ENCODE measurements around the gene FLT3LG.

Gene FLT3LG

DNA sequence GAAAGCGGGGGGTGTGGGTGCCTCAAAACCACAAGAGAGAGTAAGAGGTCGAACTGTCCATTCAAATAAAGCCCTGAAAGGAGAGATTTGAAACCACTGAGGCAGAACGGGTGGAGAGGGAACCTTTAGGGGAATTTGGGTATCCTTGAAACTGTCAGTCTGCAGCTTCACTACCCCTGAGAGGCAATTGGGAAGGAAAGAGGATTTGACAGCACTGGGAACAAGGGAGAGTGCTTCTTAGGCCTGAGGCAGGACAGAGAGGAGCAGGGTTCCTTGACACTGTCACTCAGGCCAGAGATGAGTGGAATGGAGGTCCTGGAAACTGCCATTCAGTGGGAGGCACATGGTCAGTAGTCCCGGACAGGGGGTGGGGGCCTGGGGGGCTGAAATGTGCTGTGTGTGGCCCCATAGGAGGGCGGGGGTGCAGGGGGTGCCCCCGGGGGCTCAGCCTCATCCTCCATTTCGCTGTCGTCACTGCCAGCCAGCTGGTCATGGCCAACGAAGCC is 43.8 kb upstream of the FLT3LG start:
- TF ChIP-seq, protein P1, sequence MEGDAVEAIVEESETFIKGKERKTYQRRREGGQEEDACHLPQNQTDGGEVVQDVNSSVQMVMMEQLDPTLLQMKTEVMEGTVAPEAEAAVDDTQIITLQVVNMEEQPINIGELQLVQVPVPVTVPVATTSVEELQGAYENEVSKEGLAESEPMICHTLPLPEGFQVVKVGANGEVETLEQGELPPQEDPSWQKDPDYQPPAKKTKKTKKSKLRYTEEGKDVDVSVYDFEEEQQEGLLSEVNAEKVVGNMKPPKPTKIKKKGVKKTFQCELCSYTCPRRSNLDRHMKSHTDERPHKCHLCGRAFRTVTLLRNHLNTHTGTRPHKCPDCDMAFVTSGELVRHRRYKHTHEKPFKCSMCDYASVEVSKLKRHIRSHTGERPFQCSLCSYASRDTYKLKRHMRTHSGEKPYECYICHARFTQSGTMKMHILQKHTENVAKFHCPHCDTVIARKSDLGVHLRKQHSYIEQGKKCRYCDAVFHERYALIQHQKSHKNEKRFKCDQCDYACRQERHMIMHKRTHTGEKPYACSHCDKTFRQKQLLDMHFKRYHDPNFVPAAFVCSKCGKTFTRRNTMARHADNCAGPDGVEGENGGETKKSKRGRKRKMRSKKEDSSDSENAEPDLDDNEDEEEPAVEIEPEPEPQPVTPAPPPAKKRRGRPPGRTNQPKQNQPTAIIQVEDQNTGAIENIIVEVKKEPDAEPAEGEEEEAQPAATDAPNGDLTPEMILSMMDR (IDR thresholded peaks at IDR 0.05; ENCODE audit: low read depth, low read length), result no peak
- no peak overlapping the region for H3K4me3 ChIP-seq (ENCODE audit: low read depth, low read length)

DNA sequence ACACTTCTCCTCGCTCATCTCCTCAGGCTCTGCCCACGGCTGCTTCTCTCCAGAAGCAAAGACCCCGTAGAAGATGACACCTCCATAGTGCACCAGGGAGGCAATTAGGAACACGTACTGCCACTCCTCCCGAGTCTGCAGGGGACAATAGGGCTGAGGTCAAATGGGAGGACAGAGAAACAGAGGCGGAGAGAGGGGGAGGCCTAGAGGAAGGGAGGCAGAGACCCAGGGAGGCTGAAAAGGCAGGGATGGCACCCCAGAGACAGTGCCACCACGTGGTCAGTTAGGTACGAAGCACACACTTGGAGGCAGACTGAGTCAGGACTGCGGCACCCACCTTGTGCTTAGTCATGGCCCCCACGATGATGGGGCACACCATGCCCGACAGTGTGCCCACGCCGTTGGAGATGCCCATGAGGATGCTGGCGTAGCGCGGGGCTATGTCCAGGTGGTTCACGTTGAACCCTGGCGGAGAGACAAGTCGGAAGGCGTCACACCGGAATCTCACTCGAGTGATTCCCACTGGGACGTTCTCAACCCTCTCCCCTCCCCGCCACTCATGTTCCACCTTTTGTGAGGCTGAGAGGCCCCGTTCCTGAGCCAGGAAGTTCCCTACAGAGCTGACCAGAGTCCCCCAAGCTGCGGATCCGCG is 43.2 kb upstream of the FLT3LG start:
- TF ChIP-seq, protein P1 (IDR thresholded peaks at IDR 0.05; ENCODE audit: low read depth, low read length), result no peak
- H3K4me3 ChIP-seq (ENCODE audit: low read depth, low read length), result no peak overlapping the region

DNA sequence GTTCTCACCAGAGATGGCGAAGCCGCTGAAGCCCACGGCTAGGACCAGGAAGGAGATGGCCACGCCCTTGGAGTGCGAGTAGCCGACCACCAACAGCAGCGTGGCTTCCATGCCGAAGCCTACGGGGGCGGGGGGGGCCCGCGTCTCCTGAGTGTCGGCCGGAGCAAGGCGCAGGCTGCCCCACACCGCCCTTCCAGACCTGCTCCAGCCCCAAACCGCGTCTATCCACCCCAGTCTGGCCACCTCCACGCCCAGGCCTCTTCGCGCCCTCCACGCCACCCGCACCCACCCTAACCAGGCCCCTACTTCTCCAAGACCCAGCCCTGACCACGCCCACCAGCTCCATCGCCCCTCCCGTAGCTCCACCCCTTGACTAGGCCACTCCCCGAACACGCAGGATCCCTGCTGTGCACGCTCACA is 42.7 kb upstream of the FLT3LG start:
- H3K4me3 ChIP-seq (ENCODE audit: low read depth, low read length), result no peak overlapping the region
- TF ChIP-seq, protein P1 (IDR thresholded peaks at IDR 0.05; ENCODE audit: low read depth, low read length), result no peak

DNA sequence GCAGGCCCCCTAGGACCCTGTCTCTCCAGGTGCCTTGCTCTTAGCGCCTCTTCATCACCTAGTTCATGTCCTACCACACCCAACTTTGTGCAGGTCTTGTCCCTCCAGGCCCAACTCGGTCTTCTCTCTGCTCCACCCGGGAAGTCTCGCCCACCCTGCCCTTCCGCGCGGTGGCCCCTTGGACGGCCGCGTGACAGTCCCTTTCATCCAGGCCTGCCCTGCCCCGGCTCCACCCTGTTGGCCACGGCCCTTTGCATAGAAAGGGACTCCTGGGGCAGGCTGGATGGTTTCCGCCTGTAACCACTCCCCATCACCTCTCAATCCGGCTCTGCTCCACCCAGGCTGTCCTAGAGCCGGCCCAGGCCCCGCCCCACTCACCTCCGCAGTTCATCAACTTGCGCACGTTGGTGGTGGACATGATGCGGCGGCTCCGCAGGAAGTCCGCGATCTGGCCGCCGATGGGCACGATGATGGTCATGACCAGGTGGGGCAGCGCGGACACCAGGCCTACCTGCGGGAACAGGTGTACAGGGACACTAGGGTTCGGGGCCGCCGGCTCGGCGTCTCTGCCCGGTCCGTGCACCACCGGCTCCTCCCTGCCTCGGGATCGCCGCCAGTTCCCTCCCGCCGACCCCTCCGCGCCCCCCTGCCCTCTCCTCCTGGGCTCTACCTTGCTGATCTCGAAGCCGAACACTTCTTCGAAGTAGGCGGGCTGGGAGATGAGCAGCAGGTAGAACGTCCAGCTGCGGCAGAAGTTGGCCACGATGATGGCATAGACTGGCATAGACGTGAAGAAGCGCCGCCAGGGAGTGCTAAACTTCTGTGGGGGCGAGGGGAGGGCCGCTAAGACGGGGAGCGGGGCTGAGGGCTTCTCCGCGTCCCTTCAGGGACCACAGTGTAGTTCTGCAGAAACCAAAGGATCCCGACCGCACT is 41.6 kb upstream of the FLT3LG start:
- TF ChIP-seq, protein P1 (IDR thresholded peaks at IDR 0.05; ENCODE audit: low read depth, low read length), result no peak

DNA sequence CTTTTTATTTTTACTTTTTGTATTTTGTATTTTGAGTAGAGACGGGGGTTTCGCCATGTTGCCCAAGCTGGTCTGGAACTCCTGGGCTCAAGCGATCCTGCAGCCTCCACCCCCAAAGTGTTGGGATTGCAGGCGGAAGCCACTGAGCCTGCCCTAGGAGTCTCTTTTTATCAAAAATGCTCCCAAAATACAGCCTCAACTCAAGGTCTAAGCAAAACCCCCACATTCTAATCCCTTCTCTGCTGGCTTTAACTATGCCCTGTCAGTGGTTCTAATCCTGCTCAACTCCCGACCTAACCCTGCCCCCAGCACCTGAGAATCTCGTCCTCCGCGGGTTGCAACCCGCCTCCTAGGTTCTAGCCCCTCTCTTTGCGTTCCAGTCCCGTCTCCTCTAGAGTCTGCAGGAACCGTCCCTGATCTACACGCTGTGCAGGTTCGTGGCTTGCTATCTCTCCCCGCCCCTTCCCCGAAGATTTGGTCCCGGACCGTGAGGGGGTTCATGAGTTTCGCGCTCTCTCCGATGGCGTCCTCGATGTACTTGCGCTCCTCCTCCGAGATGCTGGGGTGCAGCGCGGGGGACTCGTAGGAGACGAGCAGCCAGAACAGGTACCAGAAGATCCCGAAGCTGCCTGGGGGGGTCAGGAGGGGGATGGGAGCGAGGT is 40.6 kb upstream of the FLT3LG start:
- TF ChIP-seq, protein P1 (IDR thresholded peaks at IDR 0.05; ENCODE audit: low read depth, low read length), result no peak
- H3K4me3 ChIP-seq (ENCODE audit: low read depth, low read length), result no peak overlapping the region

More for the DNA sequence above, 41.6 kb upstream of the FLT3LG start:
- H3K4me3 ChIP-seq (ENCODE audit: low read depth, low read length), result no peak overlapping the region

DNA sequence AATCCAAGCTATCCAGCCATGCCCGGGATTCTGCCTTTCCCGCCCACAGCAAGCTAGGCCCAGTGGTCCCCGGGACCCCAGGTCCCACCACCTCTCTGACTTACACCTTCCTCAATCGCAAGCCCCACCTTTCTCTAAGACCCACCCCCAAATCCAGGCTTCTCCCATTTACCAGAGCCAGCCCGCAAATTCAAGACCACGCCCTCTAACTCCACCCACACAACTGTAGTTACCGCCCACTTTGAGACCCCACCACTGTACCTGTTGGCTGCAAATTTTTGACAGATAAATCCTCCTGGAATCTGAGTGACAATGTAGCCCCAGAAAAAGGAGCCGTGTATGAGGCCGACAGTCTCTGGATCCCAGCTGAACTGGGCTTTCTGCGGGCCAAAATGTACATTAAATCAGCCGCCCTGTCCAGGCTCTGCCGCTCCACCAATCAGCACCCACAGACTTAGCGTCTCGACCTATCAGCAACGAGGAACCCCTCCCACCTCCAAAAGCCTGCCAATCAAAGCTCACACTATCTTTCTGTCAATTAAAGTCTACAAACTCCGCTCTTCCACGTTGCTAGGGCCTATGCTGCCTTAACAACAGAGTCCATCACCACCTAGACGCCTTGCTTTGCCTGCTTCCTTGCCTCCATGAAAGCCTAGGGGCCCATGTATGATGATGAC is 39.0 kb upstream of the FLT3LG start:
- H3K4me3 ChIP-seq (ENCODE audit: low read depth, low read length), result no peak overlapping the region
- TF ChIP-seq, protein P1 (IDR thresholded peaks at IDR 0.05; ENCODE audit: low read depth, low read length), result no peak

Measured in WI38 (cell line).